ENCODE data around the gene ENPP4. TPM values are rescaled to one million over a fixed set of nuclear protein-coding genes. Genes with fewer than 3 reads are reported as not detected.

Gene ENPP4, protein sequence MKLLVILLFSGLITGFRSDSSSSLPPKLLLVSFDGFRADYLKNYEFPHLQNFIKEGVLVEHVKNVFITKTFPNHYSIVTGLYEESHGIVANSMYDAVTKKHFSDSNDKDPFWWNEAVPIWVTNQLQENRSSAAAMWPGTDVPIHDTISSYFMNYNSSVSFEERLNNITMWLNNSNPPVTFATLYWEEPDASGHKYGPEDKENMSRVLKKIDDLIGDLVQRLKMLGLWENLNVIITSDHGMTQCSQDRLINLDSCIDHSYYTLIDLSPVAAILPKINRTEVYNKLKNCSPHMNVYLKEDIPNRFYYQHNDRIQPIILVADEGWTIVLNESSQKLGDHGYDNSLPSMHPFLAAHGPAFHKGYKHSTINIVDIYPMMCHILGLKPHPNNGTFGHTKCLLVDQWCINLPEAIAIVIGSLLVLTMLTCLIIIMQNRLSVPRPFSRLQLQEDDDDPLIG
- total RNA-seq: 9.7 and 9.9 TPM in 2 replicates

DNA sequence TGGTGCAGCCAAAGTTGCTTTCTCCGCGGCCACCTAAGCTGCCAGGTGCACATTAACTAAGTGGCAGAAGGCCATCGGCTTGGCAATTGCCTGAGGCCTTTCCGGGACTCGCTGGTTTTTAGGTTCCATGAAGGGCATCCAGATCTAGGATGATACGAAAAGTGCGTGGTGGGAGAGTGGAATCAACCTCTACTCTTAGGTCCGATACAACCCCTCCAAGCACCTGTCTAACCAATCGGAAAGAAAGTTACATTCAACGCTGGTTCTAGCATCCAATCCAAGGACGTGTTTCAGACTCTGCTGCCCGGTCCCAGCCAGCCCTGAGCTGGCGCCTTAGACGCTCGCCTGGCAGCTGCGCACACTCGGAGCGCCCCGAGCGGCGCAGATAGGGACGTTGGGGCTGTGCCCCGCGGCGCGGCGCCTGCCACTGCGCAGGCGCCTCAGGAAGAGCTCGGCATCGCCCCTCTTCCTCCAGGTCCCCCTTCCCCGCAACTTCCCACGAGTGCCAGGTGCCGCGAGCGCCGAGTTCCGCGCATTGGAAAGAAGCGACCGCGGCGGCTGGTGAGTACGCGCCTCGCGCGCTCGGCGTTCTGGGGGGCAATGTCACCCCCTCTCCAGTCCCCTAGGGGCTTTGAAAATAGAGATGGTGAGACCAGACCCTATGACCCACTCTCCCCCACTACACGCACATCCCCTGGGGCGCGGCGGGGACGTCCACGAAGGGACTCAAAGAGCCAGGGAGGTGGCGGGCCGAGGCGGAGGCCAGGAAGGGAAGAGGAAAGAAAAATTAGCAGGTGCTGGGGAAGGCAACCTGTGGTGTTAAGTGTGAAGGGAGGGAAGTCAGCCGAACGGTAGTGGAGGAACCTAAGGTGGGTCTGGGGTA, at the start of gene ENPP4:
Gene ENPP4, plus strand, starts transcription at position 361 of the 883 bp plus-strand sequence. CDS start 9,595 bp downstream, outside the sequence.

DNA sequence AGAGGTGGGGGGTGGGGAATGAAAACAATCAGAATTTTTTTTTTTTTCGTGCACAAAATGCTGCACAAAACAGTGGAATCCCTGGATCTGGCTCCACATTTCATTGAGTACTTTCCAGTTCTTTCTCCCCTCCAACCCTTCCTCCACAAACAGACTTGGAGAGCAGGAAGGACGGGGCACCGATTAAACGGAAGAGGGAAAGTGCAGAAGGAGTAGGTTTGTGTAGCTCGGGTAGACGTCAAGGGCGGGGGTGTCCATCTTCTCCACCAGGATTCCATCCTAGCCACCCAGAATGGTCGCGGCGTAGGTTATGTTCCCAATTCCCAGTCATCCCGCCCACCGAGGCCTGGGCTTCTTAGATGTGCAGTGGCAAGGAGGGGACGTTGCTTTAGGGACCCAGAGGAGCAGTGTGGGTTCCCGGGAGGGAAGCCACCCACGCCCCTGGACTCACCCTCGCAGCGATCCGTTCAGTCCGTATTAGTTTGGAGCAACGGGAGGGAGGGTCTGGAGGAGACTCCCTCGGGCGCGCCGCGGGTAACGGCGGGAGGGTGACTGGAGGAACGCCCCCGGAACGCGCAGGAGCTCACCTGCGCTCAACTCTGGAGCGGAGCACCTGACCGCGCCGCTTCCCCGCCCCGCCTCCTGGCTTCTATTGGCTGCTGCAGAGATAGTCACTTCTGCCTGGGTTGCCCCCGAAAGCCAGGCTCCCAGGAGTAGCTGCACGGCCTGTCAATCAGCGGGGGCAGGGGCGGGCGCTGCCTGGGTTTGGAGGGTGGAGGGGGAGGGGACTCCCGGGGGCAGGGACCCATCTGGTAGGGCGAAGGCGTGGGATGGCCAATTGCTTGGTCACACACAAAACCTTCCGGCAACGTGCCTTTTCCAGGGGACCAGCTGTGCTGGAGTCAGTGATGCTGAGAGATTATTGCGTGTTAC, 40.8 kb downstream of the ENPP4 start, which contains the start of gene ENPP5:
Gene ENPP5, minus strand, starts transcription at position 624 of the 933 bp plus-strand sequence. CDS start 2,718 bp downstream, outside the sequence.

Other genes with a start within 250 kb of the ENPP4 start
- gene CLIC5, start 114.1 kb upstream of the ENPP4 start, total RNA-seq: not detected in 2 replicates
- gene ENPP5, start 41.0 kb downstream of the ENPP4 start, total RNA-seq: not detected in 2 replicates